H1 (cell line): ENCODE results near the gene PRDX5. TPM values are rescaled to one million over a fixed set of nuclear protein-coding genes. Genes with fewer than 3 reads are reported as not detected.

Experiments
- CTCF ChIA-PET: fragments of 300-600 bp; sonication (Branson Sonifier 250); formaldehyde crosslinking; loops from one replicate; lab custom pipeline; 2021; ENCODE audit not compliant: partially characterized antibody; lab: Charles Lee
- POLR2A ChIA-PET: fragments of 300-600 bp; sonication (Branson Sonifier 250); formaldehyde crosslinking; loops from one replicate; lab custom pipeline; 2021; ENCODE audit warnings: inconsistent platforms; ENCODE audit not compliant: partially characterized antibody; lab: Charles Lee
- DNase-seq, 2 experiments: peaks; one replicate each; pipeline versions ENCODE4 v3.0.0 to v3.0.0-alpha.2; 2010 to 2022; ENCODE audit warnings: low spot score in 2 of 2, low read depth in 1 of 2, mixed read lengths in 1 of 2
- FAIRE-seq: peaks from 2 replicates; lab custom pipeline; 2011; peaks lifted over from hg19 to GRCh38; lab: Jason Lieb, UNC
- H2AFZ ChIP-seq: 2 replicates; pipeline ENCODE4 v1.8.1; 2012; ENCODE audit warnings: low read length, inconsistent platforms
- H2AK5ac ChIP-seq: 2 replicates; pipeline ENCODE4 v1.6.1; 2013; ENCODE audit warnings: low read depth, low read length
- H2BK120ac ChIP-seq: replicated peaks from 2 replicates; pipeline ENCODE3; 2013; ENCODE audit warnings: low read depth, low read length, inconsistent platforms
- H2BK12ac ChIP-seq: 2 replicates; pipeline ENCODE4 v1.6.1; 2013; ENCODE audit warnings: low read depth, low read length
- H2BK15ac ChIP-seq: 2 replicates; pipeline ENCODE4 v1.6.1; 2013; ENCODE audit warnings: low read length
- H2BK20ac ChIP-seq: 2 replicates; pipeline ENCODE4 v1.6.1; 2013; ENCODE audit warnings: low read length
- H2BK5ac ChIP-seq: 2 replicates; pipeline ENCODE4 v1.6.1; 2013; ENCODE audit warnings: low read depth, low read length
- H3K14ac ChIP-seq: 2 replicates; pipeline ENCODE4 v1.6.1; 2013; ENCODE audit warnings: inconsistent platforms; ENCODE audit not compliant: insufficient read length
- H3K18ac ChIP-seq: 2 replicates; pipeline ENCODE4 v1.6.1; 2013; ENCODE audit warnings: low read length; ENCODE audit errors: extremely low read depth
- H3K23ac ChIP-seq: 2 replicates; pipeline ENCODE4 v1.6.1; 2013; ENCODE audit warnings: inconsistent platforms; ENCODE audit not compliant: insufficient read length
- H3K23me2 ChIP-seq: 2 replicates; pipeline ENCODE4 v1.6.1; 2013; ENCODE audit warnings: low read depth, low read length
- H3K27ac ChIP-seq: 2 replicates; pipeline ENCODE4 v1.6.1; 2011; ENCODE audit warnings: low read depth, low read length, inconsistent platforms
- H3K27me3 ChIP-seq, 4 experiments: replicated peaks in 1 of 4; 1 replicate in 1 of 4; 2 replicates in 3 of 4; pipeline versions ENCODE4 v1.6.1 to v1.8.1; 2011 to 2013; ENCODE audit warnings: low read length in 3 of 4, mild to moderate bottlenecking in 3 of 4, inconsistent platforms in 2 of 4, mixed read lengths in 2 of 4, moderate library complexity in 1 of 4; ENCODE audit not compliant: control insufficient read depth in 3 of 4, insufficient read depth in 3 of 4; ENCODE audit errors: extremely low read depth in 1 of 4
- H3K36me3 ChIP-seq, 4 experiments: 2 replicates each; pipeline versions ENCODE4 v1.6.1 to v1.8.1; 2011 to 2013; ENCODE audit warnings: mild to moderate bottlenecking in 4 of 4, low read length in 3 of 4, moderate library complexity in 2 of 4, control low read depth in 1 of 4, inconsistent platforms in 1 of 4; ENCODE audit not compliant: insufficient read depth in 4 of 4, control insufficient read depth in 2 of 4
- H3K4ac ChIP-seq: replicated peaks from 2 replicates; pipeline ENCODE3; 2013; ENCODE audit warnings: low read length, low read depth, mixed read lengths, inconsistent platforms; ENCODE audit not compliant: insufficient read length
- H3K4me1 ChIP-seq, 4 experiments: replicated peaks in 1 of 4; 1 replicate in 1 of 4; 2 replicates in 3 of 4; pipeline versions ENCODE4 v1.6.1 to v1.8.1; 2011 to 2013; ENCODE audit warnings: low read length in 3 of 4, inconsistent platforms in 2 of 4, mixed read lengths in 1 of 4; ENCODE audit not compliant: insufficient read depth in 4 of 4, control insufficient read depth in 3 of 4
- H3K4me2 ChIP-seq, 2 experiments: 2 replicates each; pipeline versions ENCODE4 v1.6.1 to v1.8.1; 2011 to 2013; ENCODE audit warnings: low read depth in 2 of 2, low read length in 2 of 2, control low read depth in 1 of 2, inconsistent platforms in 1 of 2, mild to moderate bottlenecking in 1 of 2; ENCODE audit not compliant: insufficient read depth in 1 of 2
- H3K4me3 ChIP-seq, 4 experiments: fragments of 200-600, 300-600 bp in 1 of 4; sonication (generic), shearing (Covaris generic), sonication (Bioruptor Twin) in 1 of 4; 2 replicates each; pipeline versions ENCODE4 v1.5.1 to v1.8.1; 2011 to 2016; ENCODE audit warnings: low read length in 4 of 4, low read depth in 3 of 4, control low read depth in 2 of 4, inconsistent platforms in 2 of 4, mild to moderate bottlenecking in 2 of 4, mixed read lengths in 1 of 4, moderate library complexity in 1 of 4; ENCODE audit not compliant: insufficient read depth in 2 of 4; ENCODE audit errors: extremely low read depth in 1 of 4
- H3K56ac ChIP-seq: replicated peaks from 2 replicates; pipeline ENCODE3; 2013; ENCODE audit warnings: low read depth, mild to moderate bottlenecking, mixed read lengths, low read length, inconsistent platforms; ENCODE audit not compliant: insufficient read length
- H3K79me1 ChIP-seq: 2 replicates; pipeline ENCODE4 v1.6.1; 2013; ENCODE audit warnings: low read depth, low read length, control low read depth
- H3K79me2 ChIP-seq, 2 experiments: 2 replicates each; pipeline versions ENCODE4 v1.6.1 to v1.8.1; 2012 to 2013; ENCODE audit warnings: low read length in 2 of 2, mild to moderate bottlenecking in 2 of 2, inconsistent platforms in 1 of 2; ENCODE audit not compliant: insufficient read depth in 2 of 2, control insufficient read depth in 1 of 2
- H3K9ac ChIP-seq, 4 experiments: replicated peaks in 1 of 4; 1 replicate in 1 of 4; 2 replicates in 3 of 4; pipeline versions ENCODE4 v1.6.1 to v1.8.1; 2011 to 2013; ENCODE audit warnings: low read depth in 3 of 4, low read length in 3 of 4, control low read depth in 2 of 4, mild to moderate bottlenecking in 2 of 4, moderate library complexity in 2 of 4, inconsistent platforms in 1 of 4; ENCODE audit errors: extremely low read depth in 1 of 4
- H3K9me3 ChIP-seq, 2 experiments: 2 replicates each; pipeline versions ENCODE4 v1.6.1 to v1.8.1; 2012 to 2013; ENCODE audit warnings: mild to moderate bottlenecking in 2 of 2, moderate library complexity in 2 of 2, control low read depth in 1 of 2, inconsistent platforms in 1 of 2, low read depth in 1 of 2, low read length in 1 of 2, mixed read lengths in 1 of 2; ENCODE audit not compliant: insufficient read depth in 2 of 2
- H4K20me1 ChIP-seq, 2 experiments: replicated peaks in 1 of 2; 2 replicates each; pipeline versions ENCODE3 to v1.8.1; 2011 to 2013; ENCODE audit warnings: inconsistent platforms in 2 of 2, low read length in 2 of 2, mild to moderate bottlenecking in 1 of 2; ENCODE audit not compliant: insufficient read depth in 2 of 2, control insufficient read depth in 1 of 2
- H4K5ac ChIP-seq: 2 replicates; pipeline ENCODE4 v1.6.1; 2013; ENCODE audit warnings: low read length, low read depth, mixed read lengths, inconsistent platforms; ENCODE audit not compliant: insufficient read length
- H4K8ac ChIP-seq: 2 replicates; pipeline ENCODE4 v1.8.0; 2013; ENCODE audit warnings: mild to moderate bottlenecking, moderate library complexity, low read length, inconsistent platforms; ENCODE audit not compliant: insufficient read depth; ENCODE audit errors: extremely low read depth
- H4K91ac ChIP-seq: replicated peaks from 2 replicates; pipeline ENCODE3; 2013; ENCODE audit warnings: low read length, mixed read lengths, inconsistent platforms; ENCODE audit not compliant: insufficient read length
- ATF3 ChIP-seq: IDR thresholded peaks from 2 replicates; pipeline ENCODE4 v1.6.1; 2011; ENCODE audit warnings: low read depth, mild to moderate bottlenecking, low read length; ENCODE audit not compliant: insufficient read depth
- CEBPB ChIP-seq: IDR thresholded peaks from 2 replicates; pipeline ENCODE4 v1.6.1; 2012; ENCODE audit warnings: low read depth, low read length
- CTCF ChIP-seq, 3 experiments: IDR thresholded peaks; 1 replicate in 2 of 3; 2 replicates in 1 of 3; pipeline versions ENCODE4 v1.5.1 to v1.6.1; 2011; ENCODE audit warnings: low read length in 3 of 3, mild to moderate bottlenecking in 3 of 3, inconsistent platforms in 2 of 3, low read depth in 1 of 3, moderate library complexity in 1 of 3; ENCODE audit not compliant: insufficient read depth in 1 of 3; ENCODE audit errors: control extremely low read depth in 1 of 3
- E2F6 ChIP-seq: IDR thresholded peaks from 2 replicates; pipeline ENCODE4 v1.6.1; 2012; ENCODE audit warnings: inconsistent platforms
- GABPA ChIP-seq: IDR thresholded peaks from 2 replicates; pipeline ENCODE4 v1.6.1; 2011; ENCODE audit warnings: mild to moderate bottlenecking, low read length, moderate library complexity, borderline replicate concordance; ENCODE audit not compliant: insufficient read depth
- NRF1 ChIP-seq: IDR thresholded peaks from 2 replicates; pipeline ENCODE4 v1.6.1; 2011; ENCODE audit warnings: mild to moderate bottlenecking, low read depth, low read length, improper control_type of control experiment
- POLR2A ChIP-seq, 2 experiments: IDR thresholded peaks; 1 replicate in 1 of 2; 2 replicates in 1 of 2; pipeline ENCODE4 v1.6.1; 2011; ENCODE audit warnings: low read depth in 2 of 2, low read length in 2 of 2, mild to moderate bottlenecking in 2 of 2; ENCODE audit errors: control extremely low read depth in 1 of 2
- SP4 ChIP-seq: IDR thresholded peaks from 2 replicates; pipeline ENCODE4 v1.6.1; 2012; ENCODE audit warnings: low read length, inconsistent platforms
- TBP ChIP-seq: IDR thresholded peaks from 2 replicates; pipeline ENCODE4 v1.6.1; 2011; ENCODE audit warnings: low read depth, low read length, improper control_type of control experiment
- YY1 ChIP-seq: IDR thresholded peaks from 2 replicates; pipeline ENCODE4 v1.6.1; 2011; ENCODE audit warnings: low read depth, mild to moderate bottlenecking, low read length
- WGBS, 2 experiments: shearing (Covaris generic) in 1 of 2; methylation state at CpG; one replicate each; pipeline versions ENCODE4 v1.1.6 to v1.1.7; 2013 to 2015; ENCODE audit warnings: low lambda C conversion rate in 2 of 2, mixed read lengths in 2 of 2, inconsistent platforms in 1 of 2, low coverage in 1 of 2, missing lambda C conversion rate in 1 of 2; ENCODE audit not compliant: insufficient replicate concordance in 2 of 2, insufficient coverage in 1 of 2, insufficient read length in 1 of 2; ENCODE audit errors: extremely low coverage in 1 of 2, missing lambda C conversion rate in 1 of 2; 5-methylcytosine and 5-hydroxymethylcytosine counted together
- polyA plus RNA-seq, 7 experiments: library from polyadenylated mRNA; depleted of rRNA in 3 of 7; stranded (reverse) in 5 of 7; unstranded in 2 of 7; fragments of >200 nt in 5 of 7; fragments of 200-250 nt in 2 of 7; gene quantifications; 1 replicate in 5 of 7; 2 replicates in 1 of 7; 4 replicates in 1 of 7; pipeline versions ENCODE4 v1.2.1 to v1.2.3, GENCODE V29; 2011 to 2013; ENCODE audit warnings: missing spikeins in 2 of 7, mixed read lengths in 2 of 7
- total RNA-seq: library from RNA; stranded (reverse); fragmentation: NEBNext Ultra II Directional; extraction: Animal tissue kit (Norgen Biotek cat#: 25700); gene quantifications from 2 replicates; pipeline ENCODE4 v1.2.1, GENCODE V29; 2021

Gene PRDX5
- total and polyA plus RNA-seq, 2 of the 8 experiments (the other 6 are each of a cell fraction or from before 2014, with no cell fraction given) = 201 to 582 TPM

- no peaks in the 10 kb centered on the region for H3K9me3 ChIP-seq
- no peak overlapping the region for H3K4me3 ChIP-seq
- H2AFZ ChIP-seq = no peak overlapping the region
- H3K23ac ChIP-seq = no peak overlapping the region
- H2AK5ac ChIP-seq = no peak overlapping the region
- H4K20me1 ChIP-seq = no peaks in the 10 kb centered on the region
- no peak overlapping the region for H2BK5ac ChIP-seq
- DNase-seq = no peak
- no peak overlapping the region for H4K8ac ChIP-seq
- FAIRE-seq = no peak
- H3K4ac ChIP-seq = no peak overlapping the region
- no peak overlapping the region for H2BK15ac ChIP-seq
- no peak overlapping the region for H3K9ac ChIP-seq
- no peaks in the 10 kb centered on the region for H3K79me1 ChIP-seq
- no peak overlapping the region for H4K91ac ChIP-seq
- no peaks in the 10 kb centered on the region for H3K36me3 ChIP-seq
- WGBS, 2 experiments = 91% methylated on average over 18 of the region's 18 CpGs; no CpG with 5 or more reads in 1 of the 2 experiments
- ChIA-PET CTCF (interaction anchor here (0.6 to 37.6 kb wide), 5 partner anchors 14 to 1053 kb away, joined by 3 to 614 read pairs (median 4); partner anchors contain the start of genes CATSPERZ, CCDC88B, ESRRA and PRDX5), POLR2A (interaction anchor here (0.6 to 6.2 kb wide), 8 partner anchors 9 to 1169 kb away, joined by 3 to 47 read pairs (median 3); partner anchors contain the start of genes CCDC88B, PRDX5, STIP1 and TRMT112)
- TF ChIP-seq YY1 = no peak
- TF ChIP-seq E2F6 = no peak
- no peak for TF ChIP-seq NRF1
- TF ChIP-seq TBP = no peak
- TF ChIP-seq POLR2A (IDR thresholded peaks at IDR 0.05; ENCODE audit: control extremely low read depth in 1 of 2, low read depth in 2 of 2, low read length in 2 of 2) = no peak
- no peak for TF ChIP-seq CTCF (IDR thresholded peaks at IDR 0.05; ENCODE audit: control extremely low read depth in 1 of 3, insufficient read depth in 1 of 3, low read depth in 1 of 3, low read length in 3 of 3)
- no peak for TF ChIP-seq GABPA
- TF ChIP-seq CEBPB = no peak
- TF ChIP-seq ATF3 = no peak
- TF ChIP-seq SP4 = no peak
- no peaks in the 10 kb centered on the region for H3K27me3 ChIP-seq
- no peaks in the 10 kb centered on the region for H3K79me2 ChIP-seq
- no peak overlapping the region for H3K56ac ChIP-seq
- H2BK12ac ChIP-seq = no peak overlapping the region
- no peak overlapping the region for H3K14ac ChIP-seq
- no peak overlapping the region for H2BK120ac ChIP-seq
- no peaks in the 10 kb centered on the region for H3K23me2 ChIP-seq
- H3K4me1 ChIP-seq = peaks cover 0 to 12% (median 7%) of the 10 kb centered on the region in 4 experiments; a peak in 6 of 7 replicates
- H3K4me2 ChIP-seq = no peak overlapping the region
- no peak overlapping the region for H2BK20ac ChIP-seq
- H3K27ac ChIP-seq = no peak overlapping the region
- no peak overlapping the region for H3K18ac ChIP-seq
- no peak overlapping the region for H4K5ac ChIP-seq
Observed at GRCh38 chr11:64351136-64351631, 33.3 kb downstream of the PRDX5 start.
